Activated naive CD4-positive, alpha-beta T cell treated with anti-CD3 and anti-CD28 coated beads for 36 hours (primary cell): ENCODE measurements around the gene JMJD6. TPM values are rescaled to one million over a fixed set of nuclear protein-coding genes. Genes with fewer than 3 reads are reported as not detected.
"Not testable (repeated sequence)": the region's sequence is repeated elsewhere in the genome, so short reads cannot be mapped to it uniquely, and the experiment has no call there.

Experiments
- CTCF ChIA-PET: fragments of 350-600 bp; sonication (Branson Sonifier 250); formaldehyde crosslinking; loops from one replicate; lab custom pipeline; 2021; ENCODE audit warnings: antibody characterized with exemption; lab: Charles Lee
- DNase-seq: peaks from one replicate; pipeline ENCODE4 v3.0.0-alpha.2; 2020
- H3K27ac Mint-ChIP-seq: one replicate; pipeline ENCODE4 v1.8.0; 2021; ENCODE audit warnings: mild to moderate bottlenecking, mixed read lengths
- H3K27me3 Mint-ChIP-seq: one replicate; pipeline ENCODE4 v1.8.0; 2021; ENCODE audit warnings: low read depth, mixed read lengths
- H3K36me3 Mint-ChIP-seq: one replicate; pipeline ENCODE4 v1.8.0; 2021; ENCODE audit warnings: low read depth, mixed read lengths
- H3K4me1 Mint-ChIP-seq: one replicate; pipeline ENCODE4 v1.8.0; 2021; ENCODE audit warnings: low read depth, mixed read lengths
- H3K4me3 Mint-ChIP-seq: one replicate; pipeline ENCODE4 v1.8.0; 2021; ENCODE audit warnings: mild to moderate bottlenecking, moderate library complexity, mixed read lengths
- H3K9me3 Mint-ChIP-seq: one replicate; pipeline ENCODE4 v1.8.0; 2021; ENCODE audit warnings: mixed read lengths
- intact Hi-C: fragments of 100-400 bp; cut with micrococcal nuclease; formaldehyde crosslinking; loops from one replicate; pipeline ENCODE4 v1.15.1; 2023
- total RNA-seq, 2 experiments: library from RNA; stranded (reverse); gene quantifications; one replicate each; pipeline ENCODE4 v1.2.3, GENCODE V29; 2021

Gene JMJD6
- total RNA-seq, 2 experiments from 2014 or later: 33.0 to 33.6 TPM

DNA sequence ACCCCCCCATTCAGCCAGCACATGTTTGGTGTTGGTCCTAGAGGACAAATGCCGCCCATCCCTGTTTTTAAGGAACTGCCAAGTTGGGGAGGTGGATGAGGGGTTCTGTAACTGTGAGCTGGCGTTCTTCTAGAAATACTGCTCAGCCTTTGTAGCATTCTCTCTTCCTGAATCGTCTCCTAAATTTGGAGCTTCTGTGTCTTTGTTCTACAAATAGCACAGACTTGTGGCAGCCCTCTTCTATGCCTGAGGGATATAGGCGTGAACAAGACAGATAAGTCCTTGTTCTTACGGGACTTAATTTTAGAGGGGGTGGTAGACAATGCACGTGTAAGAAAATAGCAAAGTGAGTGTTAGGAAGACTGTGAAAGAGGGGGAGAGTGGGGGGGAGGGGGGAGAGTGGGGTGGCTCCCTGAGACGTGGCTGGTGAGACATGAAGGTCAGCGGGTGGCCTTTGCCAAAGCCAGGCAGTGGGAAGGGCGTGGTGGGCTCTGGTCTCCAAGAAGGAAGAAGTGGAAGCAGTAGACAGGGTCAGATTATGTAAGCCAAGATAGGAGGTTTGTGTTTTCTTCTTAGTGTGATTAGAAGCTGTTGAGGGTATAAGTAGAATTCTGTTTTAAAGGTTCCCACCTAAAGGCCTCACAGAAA, 21.4 kb upstream of the JMJD6 start:
- H3K4me3 Mint-ChIP-seq: no peak overlapping the region
- no peaks in the 10 kb centered on the region for H3K27me3 Mint-ChIP-seq
- no peaks in the 10 kb centered on the region for H3K9me3 Mint-ChIP-seq
- intact Hi-C loops: no loop called here
- no peak for DNase-seq
- peaks cover 21% of the 10 kb centered on the region for H3K4me1 Mint-ChIP-seq
- CTCF ChIA-PET: no interaction called here
- H3K27ac Mint-ChIP-seq: no peak overlapping the region
- peaks cover 27% of the 10 kb centered on the region for H3K36me3 Mint-ChIP-seq

DNA sequence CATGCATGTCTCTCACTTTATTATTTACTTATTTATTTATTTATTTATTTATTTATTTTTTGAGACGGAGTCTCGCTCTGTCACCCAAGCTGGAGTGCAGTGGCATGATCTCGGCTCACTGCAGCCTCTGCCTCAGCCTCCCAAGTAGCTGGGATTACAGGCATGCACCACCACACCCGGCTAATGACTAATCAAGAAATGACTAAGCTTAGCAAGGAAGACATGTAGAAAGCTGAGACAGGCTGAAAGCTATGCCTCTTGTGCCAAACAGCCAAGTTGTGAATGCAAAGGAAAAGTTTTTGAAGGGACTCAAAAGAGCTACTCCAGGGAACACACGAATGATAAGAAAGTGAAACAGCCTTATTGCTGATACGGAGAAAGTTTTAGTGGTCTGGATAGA, 19.4 kb upstream of the JMJD6 start:
- H3K9me3 Mint-ChIP-seq, H3K27me3 Mint-ChIP-seq, DNase-seq, H3K4me3 Mint-ChIP-seq, intact Hi-C loops, H3K27ac Mint-ChIP-seq: not testable (repeated sequence)
- Mint-ChIP-seq H3K36me3 (peaks cover 30% of the 10 kb centered on the region), H3K4me1 (peaks cover 20% of the 10 kb centered on the region)
- CTCF ChIA-PET: interaction anchor here (0.6 kb wide), 1 partner anchor 20 kb away, joined by 3 read pairs; no protein-coding TSS in a partner anchor

DNA sequence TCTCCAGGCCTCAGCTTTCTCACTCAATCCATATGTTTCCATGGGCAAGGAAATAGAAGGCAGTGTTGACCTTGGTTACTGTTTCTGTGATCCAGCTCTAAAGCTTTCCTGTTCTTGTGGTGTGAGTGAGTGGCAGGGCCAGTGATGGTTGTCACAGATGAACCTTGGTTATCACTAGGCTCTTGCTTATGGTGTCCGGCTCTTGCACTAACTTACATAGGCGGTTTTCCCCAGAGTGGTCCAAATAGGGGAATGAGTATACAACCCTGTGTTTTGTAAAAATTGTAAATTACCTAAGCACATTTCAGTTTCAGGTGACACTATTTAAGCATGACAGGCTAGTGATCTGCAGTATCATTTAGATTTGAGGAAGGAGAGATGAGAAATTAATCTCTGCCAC, 18.3 kb upstream of the JMJD6 start:
- peaks cover 31% of the 10 kb centered on the region for H3K36me3 Mint-ChIP-seq
- H3K27me3 Mint-ChIP-seq: no peaks in the 10 kb centered on the region
- DNase-seq: no peak
- H3K9me3 Mint-ChIP-seq: no peaks in the 10 kb centered on the region
- no peak overlapping the region for H3K4me3 Mint-ChIP-seq
- CTCF ChIA-PET: no interaction called here
- peaks cover 23% of the 10 kb centered on the region for H3K4me1 Mint-ChIP-seq
- intact Hi-C loops: no loop called here
- H3K27ac Mint-ChIP-seq: no peak overlapping the region

DNA sequence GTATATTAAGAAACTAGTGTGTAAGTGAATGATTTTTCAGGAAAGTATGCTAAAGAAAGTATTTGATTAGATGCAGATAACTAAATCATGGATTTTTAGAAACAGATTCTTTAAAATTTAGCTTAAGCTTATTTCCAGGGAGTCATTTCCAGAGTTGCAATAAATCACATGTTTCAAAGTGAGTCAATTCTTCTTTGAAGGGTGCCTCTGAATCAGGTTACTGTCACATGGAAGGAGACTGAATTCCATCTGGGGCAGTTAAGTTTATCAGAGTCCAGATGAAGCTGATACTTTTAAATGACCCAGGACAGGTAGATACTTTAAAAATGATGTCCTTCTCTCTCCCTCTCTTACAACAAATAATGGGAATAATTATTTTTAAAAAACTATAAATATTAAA, 16.6 kb upstream of the JMJD6 start:
- Mint-ChIP-seq H3K4me3 (no peak overlapping the region), H3K4me1 (peaks cover 36% of the 10 kb centered on the region), H3K27me3 (no peaks in the 10 kb centered on the region), H3K36me3 (peaks cover 31% of the 10 kb centered on the region), H3K9me3 (no peaks in the 10 kb centered on the region), H3K27ac (no peak overlapping the region)
- DNase-seq: no peak
- CTCF ChIA-PET: no interaction called here
- intact Hi-C loops: no loop called here

DNA sequence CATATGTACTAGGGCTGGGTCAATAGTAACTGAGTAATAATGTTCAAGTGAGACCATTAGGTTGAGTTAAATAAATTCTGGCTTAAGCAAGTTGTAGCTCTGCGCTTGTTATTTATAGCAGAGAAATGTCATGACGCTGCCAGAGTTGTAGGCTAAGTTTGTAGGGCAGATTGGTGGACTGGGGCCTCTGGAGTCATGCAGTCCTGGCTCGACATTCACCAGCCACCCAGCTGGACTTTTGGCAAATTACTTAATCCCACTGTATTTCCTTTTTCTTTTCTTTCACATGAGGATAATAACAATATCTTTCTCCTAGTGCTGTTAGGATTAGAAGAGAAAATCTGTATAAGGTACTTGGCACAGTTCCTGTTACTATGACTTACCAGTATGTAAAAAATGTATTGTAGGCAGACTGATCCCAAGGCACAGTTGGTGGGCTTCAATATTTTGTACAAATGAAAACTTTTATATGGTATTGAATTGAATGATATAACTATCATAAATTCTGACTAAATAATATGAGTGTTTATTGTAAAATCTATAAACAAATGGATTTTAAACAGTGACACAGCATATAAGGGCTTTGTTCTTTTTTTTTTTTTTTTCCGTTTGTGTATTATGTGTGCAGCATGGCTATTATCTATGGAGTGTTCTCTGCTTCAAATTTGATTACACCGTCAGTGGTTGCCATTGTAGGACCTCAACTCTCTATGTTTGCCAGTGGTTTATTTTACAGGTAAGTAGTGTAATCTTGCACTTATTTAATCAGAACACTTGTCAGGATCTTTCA, 14.1 kb upstream of the JMJD6 start:
- intact Hi-C loops: no loop called here
- H3K9me3 Mint-ChIP-seq: no peaks in the 10 kb centered on the region
- CTCF ChIA-PET: no interaction called here
- H3K36me3 Mint-ChIP-seq: peaks cover 35% of the 10 kb centered on the region
- H3K27ac Mint-ChIP-seq: no peak overlapping the region
- no peak for DNase-seq
- H3K4me3 Mint-ChIP-seq: no peak overlapping the region
- peaks cover 32% of the 10 kb centered on the region for H3K4me1 Mint-ChIP-seq
- no peaks in the 10 kb centered on the region for H3K27me3 Mint-ChIP-seq

DNA sequence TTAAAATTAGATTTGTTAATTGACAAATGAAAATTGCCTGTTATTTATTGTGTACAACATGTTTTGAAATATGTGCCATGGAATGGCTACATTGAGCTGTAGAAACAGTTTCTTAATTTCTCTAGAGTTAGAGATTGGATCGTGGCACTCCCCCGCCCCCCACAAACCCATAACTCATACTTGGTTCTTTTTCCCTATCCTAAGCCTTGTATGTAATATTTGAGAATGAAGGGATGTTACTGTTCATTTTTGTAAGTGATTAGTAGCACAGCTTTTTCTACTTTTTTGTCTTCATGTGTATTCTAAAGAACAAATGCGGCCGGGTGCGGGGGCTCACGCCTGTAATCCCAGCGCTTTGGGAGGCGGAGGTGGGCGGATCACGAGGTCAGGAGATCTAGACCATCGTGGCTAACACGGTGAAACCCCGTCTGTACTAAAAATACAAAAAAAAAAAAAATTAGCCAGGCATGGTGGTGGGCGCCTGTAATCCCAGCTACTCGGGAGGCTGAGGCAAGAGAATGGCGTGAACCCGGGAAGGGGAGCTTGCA, 13.2 kb upstream of the JMJD6 start:
- intact Hi-C loops: loop anchor here (5.0 kb wide), 3 partner anchors 258 to 713 kb away; partner anchors contain the start of gene UBALD2
- Mint-ChIP-seq H3K36me3 (peaks cover 35% of the 10 kb centered on the region), H3K4me1 (peaks cover 28% of the 10 kb centered on the region)
- H3K9me3 Mint-ChIP-seq, CTCF ChIA-PET, H3K27ac Mint-ChIP-seq, DNase-seq, H3K27me3 Mint-ChIP-seq, H3K4me3 Mint-ChIP-seq: not testable (repeated sequence)

DNA sequence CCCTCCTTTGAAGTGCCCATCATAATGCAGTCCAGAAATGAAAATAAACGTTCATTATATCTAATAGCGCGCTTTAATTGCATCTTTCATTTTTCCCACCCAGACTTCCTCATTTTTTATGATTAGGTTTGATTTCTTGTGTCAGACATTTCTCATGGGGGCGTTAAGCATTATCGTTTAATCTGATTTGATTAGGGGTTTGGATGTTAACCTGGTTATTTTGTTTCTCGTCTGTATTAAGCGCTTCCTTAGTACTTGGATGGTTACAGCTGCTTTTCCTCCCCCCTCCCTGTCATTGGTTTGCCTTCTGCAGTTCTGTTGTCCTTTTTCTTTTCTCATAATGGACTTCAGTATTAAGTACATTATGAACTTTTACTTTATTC, 12.1 kb upstream of the JMJD6 start:
- intact Hi-C loops: loop anchor here (5.0 kb wide), 3 partner anchors 259 to 714 kb away; partner anchors contain the start of gene UBALD2
- Mint-ChIP-seq H3K27ac (peak overlapping the region; percentile 98), H3K4me3 (peak overlapping the region; percentile 94), H3K4me1 (peaks cover 37% of the 10 kb centered on the region), H3K27me3 (no peaks in the 10 kb centered on the region), H3K36me3 (peaks cover 41% of the 10 kb centered on the region), H3K9me3 (no peaks in the 10 kb centered on the region)
- CTCF ChIA-PET: interaction anchor here (0.9 kb wide), 1 partner anchor 180 kb away, joined by 3 read pairs; no protein-coding TSS in a partner anchor
- no peak for DNase-seq

DNA sequence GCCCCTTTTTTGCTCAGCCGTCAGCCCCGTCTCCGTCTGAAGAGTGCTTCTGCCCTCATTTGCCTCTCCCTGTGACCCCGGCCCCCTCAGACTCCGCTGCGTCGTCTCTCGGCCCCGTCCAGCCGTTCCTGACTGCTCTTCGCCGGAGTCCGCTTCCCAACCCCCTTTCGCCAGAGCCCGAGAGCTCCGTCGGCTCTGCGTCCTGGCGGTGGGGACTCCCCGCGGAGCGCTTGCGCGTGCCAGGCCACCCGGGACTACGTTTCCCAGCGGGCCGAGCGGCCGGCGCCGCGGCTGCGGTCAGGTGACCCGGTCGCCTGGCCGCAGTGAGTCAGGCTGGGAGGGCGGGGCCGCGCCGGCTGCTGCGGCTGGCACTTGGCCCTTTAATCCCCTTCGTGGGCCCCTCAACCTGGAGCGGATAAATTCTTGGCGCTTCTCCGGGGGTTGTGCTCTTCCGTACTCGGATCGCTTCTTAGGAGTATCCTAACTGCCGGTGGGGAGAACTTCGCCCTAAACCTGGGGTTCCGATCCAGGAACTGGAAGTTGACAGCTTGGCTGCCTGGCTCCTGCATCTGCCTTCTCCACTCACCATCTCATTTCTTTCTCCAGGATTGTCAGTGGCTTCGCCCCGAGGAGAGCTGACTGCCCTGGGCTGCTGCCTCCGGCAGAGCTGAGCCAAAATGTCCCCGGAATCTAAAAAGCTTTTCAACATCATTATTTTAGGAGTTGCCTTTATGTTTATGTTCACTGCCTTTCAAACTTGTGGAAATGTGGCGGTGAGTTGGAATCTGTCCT, 11.5 kb upstream of the JMJD6 start, which contains the start of gene MFSD11:
TSS of gene MFSD11 (plus strand) at position 444 of the 792 bp plus-strand sequence. CDS start at position 678, 234 bp downstream.
- DNase-seq: peak; percentile 92
- CTCF ChIA-PET: interaction anchor here (0.6 to 0.9 kb wide), 2 partner anchors 22 to 180 kb away, joined by 3 to 4 read pairs; no protein-coding TSS in a partner anchor
- Mint-ChIP-seq H3K4me3 (peak within 1 kb of the TSS; percentile 94), H3K27me3 (no peaks in the 10 kb centered on the region), H3K9me3 (no peaks in the 10 kb centered on the region), H3K4me1 (peaks cover 38% of the 10 kb centered on the region), H3K27ac (peak within 1 kb of the TSS; percentile 98), H3K36me3 (peaks cover 47% of the 10 kb centered on the region)
- intact Hi-C loops: loop anchor here (1.0 to 5.0 kb wide), 10 partner anchors 12 to 714 kb away; partner anchors contain the start of genes JMJD6, METTL23, SEC14L1 and UBALD2

DNA sequence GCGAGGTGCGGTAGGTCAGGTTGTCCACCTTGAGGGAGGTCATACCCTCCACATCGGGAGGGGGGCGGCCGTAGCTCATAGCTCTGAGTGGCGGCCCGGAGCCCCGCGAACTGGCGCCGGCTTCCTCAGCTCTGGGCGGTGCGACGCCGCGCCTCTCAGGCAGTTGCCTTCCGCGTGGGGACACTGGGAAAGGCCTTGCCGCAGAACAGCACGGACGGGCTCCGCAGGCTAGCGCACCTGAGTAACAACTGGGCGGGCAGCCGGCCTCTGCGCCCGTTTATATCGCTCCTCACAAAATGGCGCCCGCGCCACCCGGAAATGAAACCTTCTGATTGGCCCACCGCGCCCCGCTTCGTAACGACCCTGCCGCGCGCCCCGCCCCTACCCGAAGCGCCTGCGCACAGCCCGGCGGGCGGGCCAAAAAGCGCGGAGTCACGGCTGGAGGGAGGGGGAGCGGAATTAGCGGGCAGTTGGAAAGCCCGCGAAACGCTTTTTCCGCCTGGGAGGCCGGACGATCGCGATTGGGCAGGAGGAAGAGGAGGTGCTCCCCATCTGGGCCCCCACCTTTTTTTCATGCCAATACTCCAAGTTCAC, 10.8 kb upstream of the JMJD6 start, which contains the start of gene SRSF2:
TSS of gene SRSF2 (minus strand) at position 250 of the 594 bp plus-strand sequence. CDS start at position 79, 171 bp downstream.
- peaks cover 41% of the 10 kb centered on the region for H3K4me1 Mint-ChIP-seq
- intact Hi-C loops: loop anchor here (1.0 to 5.0 kb wide), 10 partner anchors 11 to 715 kb away; partner anchors contain the start of genes JMJD6, METTL23, SEC14L1 and UBALD2
- peak; percentile 99 for DNase-seq
- peak within 1 kb of the TSS; percentile 98 for H3K27ac Mint-ChIP-seq
- peaks cover 51% of the 10 kb centered on the region for H3K36me3 Mint-ChIP-seq
- no peaks in the 10 kb centered on the region for H3K9me3 Mint-ChIP-seq
- H3K4me3 Mint-ChIP-seq: peak within 1 kb of the TSS; percentile 94
- CTCF ChIA-PET: no interaction called here
- H3K27me3 Mint-ChIP-seq: no peaks in the 10 kb centered on the region

DNA sequence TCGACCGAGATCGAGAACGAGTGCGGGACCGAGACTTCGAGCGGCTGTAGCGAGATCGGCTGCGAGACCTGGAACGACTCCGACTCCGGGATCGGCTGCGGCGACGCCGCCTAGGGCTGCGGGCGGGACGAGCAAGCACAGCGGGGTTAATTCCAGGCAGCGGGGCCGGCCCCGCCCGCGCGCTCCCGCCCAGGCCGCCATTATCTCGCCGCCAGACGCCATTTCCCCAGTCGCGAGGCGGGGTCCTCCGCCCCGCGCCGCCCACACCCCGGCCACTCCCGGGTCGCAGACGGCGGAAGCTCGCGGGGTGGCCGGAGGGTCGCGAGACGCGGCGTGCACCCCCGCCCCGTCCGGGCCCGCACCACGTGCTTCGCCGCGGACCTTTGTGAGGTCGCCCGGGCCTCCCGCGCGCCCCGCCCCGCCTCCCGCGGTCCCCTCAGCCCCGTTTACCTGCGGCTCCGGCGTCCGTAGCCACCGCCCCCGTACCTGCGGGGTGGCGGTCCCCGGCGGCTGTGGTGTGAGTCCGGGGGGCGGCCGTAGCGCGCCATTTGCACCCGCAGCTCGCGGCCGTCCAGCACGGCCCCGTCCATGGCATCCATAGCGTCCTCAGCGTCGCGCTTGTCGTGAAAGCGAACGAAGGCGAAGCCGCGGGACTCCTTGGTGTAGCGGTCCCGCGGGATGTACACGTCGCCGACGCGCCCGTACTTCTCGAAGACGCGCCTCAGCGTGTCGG, 10.1 kb upstream of the JMJD6 start:
- peaks cover 51% of the 10 kb centered on the region for H3K36me3 Mint-ChIP-seq
- peak overlapping the region; percentile 98 for H3K27ac Mint-ChIP-seq
- H3K4me1 Mint-ChIP-seq: peaks cover 44% of the 10 kb centered on the region
- CTCF ChIA-PET: no interaction called here
- H3K9me3 Mint-ChIP-seq: no peaks in the 10 kb centered on the region
- H3K4me3 Mint-ChIP-seq: peak overlapping the region; percentile 94
- intact Hi-C loops: loop anchor here (1.0 to 5.0 kb wide), 10 partner anchors 10 to 716 kb away; partner anchors contain the start of genes JMJD6, METTL23, SEC14L1 and UBALD2
- no peaks in the 10 kb centered on the region for H3K27me3 Mint-ChIP-seq
- peak; percentile 83 for DNase-seq
